ENCODE results near the gene PRPF8. TPM values are rescaled to one million over a fixed set of nuclear protein-coding genes. Genes with fewer than 3 reads are reported as not detected.

The PRPF8 gene
- total and polyA plus RNA-seq, 4 experiments from 2014 or later, result 87.9 to 464 (median 327) TPM

DNA sequence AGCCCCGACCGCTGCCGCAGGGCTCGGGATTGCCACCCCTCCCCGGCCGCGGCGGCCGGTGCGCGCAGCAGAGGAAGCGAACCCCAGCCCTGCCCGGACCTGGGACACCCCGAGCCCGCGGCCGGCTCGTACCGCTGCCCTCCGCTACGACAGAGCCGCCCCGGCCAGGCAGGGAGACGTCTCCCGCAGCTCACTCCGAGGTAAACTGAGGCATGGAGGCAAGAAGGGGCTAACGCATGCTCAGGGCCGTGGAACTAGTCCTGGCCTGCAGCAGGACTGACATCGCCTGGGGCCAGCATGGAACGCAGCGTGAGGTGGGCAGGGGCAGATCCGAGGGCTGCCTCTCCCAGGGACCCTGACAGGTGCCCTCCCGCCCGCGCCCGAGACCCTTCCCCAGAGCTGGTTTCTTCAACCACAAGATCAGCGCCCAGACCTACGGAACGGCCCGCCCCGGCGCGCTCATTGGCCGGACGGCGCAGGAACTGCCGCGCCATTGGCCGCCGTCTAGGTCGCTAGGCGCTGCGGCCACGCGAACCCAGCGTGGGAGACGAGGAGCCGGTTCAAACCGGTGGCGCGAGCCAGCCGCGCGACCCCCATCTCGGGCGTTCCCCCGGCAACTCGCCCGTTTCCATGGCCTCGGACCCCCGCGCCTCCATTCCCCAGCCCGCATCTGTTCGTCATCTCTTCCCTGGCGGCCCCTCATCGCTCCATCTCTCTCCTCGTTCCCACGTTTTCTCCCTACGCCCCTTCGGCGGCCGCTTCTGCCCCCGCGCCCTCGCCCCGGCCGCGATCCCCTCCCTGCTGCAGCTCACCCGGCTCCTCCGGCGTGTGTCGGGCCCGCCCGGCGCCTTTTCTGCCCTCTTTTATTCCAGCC is 56.4 kb downstream of the PRPF8 start, which contains the start of gene SLC43A2:
Gene SLC43A2 (minus strand): TSS at position 853 of the 874 bp plus-strand sequence. CDS start 960 bp downstream, outside the sequence.
- Histone ChIP-seq H3K27me3 (ENCODE audit: insufficient read depth, low read length) (peaks cover 8% of the 10 kb centered on the region), H3K4me1 (ENCODE audit: insufficient read depth, low read length) (peaks cover 22% of the 10 kb centered on the region), H3K4me3 (ENCODE audit: low read length in 2 of 2) (peak within 1 kb of the TSS; percentile 57 to 73), H3K27ac (ENCODE audit: low read depth, low read length) (peak within 1 kb of the TSS; percentile 44), H3K36me3 (ENCODE audit: insufficient read depth, low read length) (no peaks in the 10 kb centered on the region), H3K9me3 (ENCODE audit: control insufficient read depth in 1 of 2, low read length in 2 of 2) (no peaks in the 10 kb centered on the region)
- peaks cover 0 to 6% of the 10 kb centered on the region in 2 donors for H3K36me3 Mint-ChIP-seq
- H3K27ac Mint-ChIP-seq, result peak within 1 kb of the TSS; percentile 75 to 96 (median 86)
- peak within 1 kb of the TSS; percentile 87 to 99 (median 92) for H3K4me3 Mint-ChIP-seq
- H3K9me3 Mint-ChIP-seq, result no peaks in the 10 kb centered on the region
- peak; percentile 61 to 80 (median 71) for DNase-seq
- H3K27me3 Mint-ChIP-seq, result peaks cover 1% of the 10 kb centered on the region in 2 donors
- intact Hi-C loops (cut with micrococcal nuclease), result loop anchor here (1.0 to 5.0 kb wide), 6 partner anchors 21 to 263 kb away; partner anchors contain the start of genes CRK, INPP5K, PITPNA and RILP
- ChIA-PET POLR2A (ENCODE audit: partially characterized antibody) (interaction anchor here (0.8 to 3.3 kb wide), 13 partner anchors 10 to 334 kb away, joined by 3 to 22 read pairs (median 4); partner anchors contain the start of genes CRK, INPP5K, PITPNA and RILP), CTCF (ENCODE audit: partially characterized antibody) (interaction anchor here (1.3 to 4.1 kb wide), 2 partner anchors 10 to 263 kb away, joined by 4 to 21 read pairs; no protein-coding TSS in a partner anchor)
- peaks cover 3 to 27% (median 12%) of the 10 kb centered on the region in 4 donors for H3K4me1 Mint-ChIP-seq

GRCh38 chr17:1627182-1627981 is 57.3 kb downstream of the PRPF8 start:
- intact Hi-C loops (cut with micrococcal nuclease), result loop anchor here (5.0 kb wide), 1 partner anchor 170 kb away; the partner anchor contains the start of gene CRK

DNA sequence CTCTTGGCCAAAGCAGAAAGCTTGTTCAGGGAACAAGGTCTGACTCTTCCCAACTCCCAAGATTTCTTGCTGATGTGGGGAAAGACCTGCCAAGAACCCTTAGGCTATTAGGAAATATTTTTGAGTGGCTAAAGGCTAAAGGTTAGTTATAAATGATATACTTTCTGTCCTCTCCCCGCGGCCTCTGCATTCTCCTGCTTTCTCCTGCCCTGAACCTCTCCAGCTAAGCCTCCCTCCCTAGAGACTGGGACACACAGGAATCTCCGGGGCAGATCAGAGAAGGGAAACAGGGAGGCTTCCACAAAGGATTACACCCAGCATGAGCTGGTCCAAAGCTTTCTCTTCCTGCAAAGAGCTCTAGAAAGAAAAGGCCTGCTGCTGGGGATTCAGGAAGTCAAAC is 58.3 kb downstream of the PRPF8 start:
- CTCF ChIA-PET (ENCODE audit: partially characterized antibody), result interaction anchor here (1.6 kb wide), 1 partner anchor 52 kb away, joined by 4 read pairs; no protein-coding TSS in a partner anchor

More at GRCh38 chr17:1627182-1627981, 57.3 kb downstream of the PRPF8 start:
- Mint-ChIP-seq H3K36me3 (peaks cover 0 to 6% of the 10 kb centered on the region in 2 donors), H3K27ac (peak overlapping the region in 4 of 7 donors; percentile 18 to 68 (median 42)), H3K9me3 (no peaks in the 10 kb centered on the region), H3K4me3 (peak overlapping the region; percentile 78 to 86 (median 80)), H3K4me1 (peaks cover 3 to 27% (median 12%) of the 10 kb centered on the region in 4 donors), H3K27me3 (peaks cover 1% of the 10 kb centered on the region in 2 donors)
- ChIA-PET CTCF (ENCODE audit: partially characterized antibody) (interaction anchor here (4.1 kb wide), 1 partner anchor 262 kb away, joined by 21 read pairs; no protein-coding TSS in a partner anchor), POLR2A (ENCODE audit: partially characterized antibody) (interaction anchor here (0.8 to 3.3 kb wide), 11 partner anchors 11 to 333 kb away, joined by 3 to 22 read pairs (median 4); partner anchors contain the start of genes INPP5K, PITPNA, RILP and WDR81)
- no peak for DNase-seq
- Histone ChIP-seq H3K4me3 (ENCODE audit: low read length in 2 of 2) (peak overlapping the region in 1 of 2 donors; percentile 73), H3K9me3 (ENCODE audit: control insufficient read depth in 1 of 2, low read length in 2 of 2) (no peaks in the 10 kb centered on the region), H3K27me3 (ENCODE audit: insufficient read depth, low read length) (peaks cover 8% of the 10 kb centered on the region), H3K27ac (ENCODE audit: low read depth, low read length) (no peak overlapping the region), H3K4me1 (ENCODE audit: insufficient read depth, low read length) (peaks cover 22% of the 10 kb centered on the region), H3K36me3 (ENCODE audit: insufficient read depth, low read length) (no peaks in the 10 kb centered on the region)

GRCh38 chr17:1625581-1625980 is 59.1 kb downstream of the PRPF8 start:
- ChIA-PET CTCF (ENCODE audit: partially characterized antibody) (interaction anchor here (1.5 to 1.6 kb wide), 2 partner anchors 23 to 52 kb away, joined by 4 to 6 read pairs; partner anchors contain the start of gene RILP), POLR2A (ENCODE audit: partially characterized antibody) (no interaction called here)
- Mint-ChIP-seq H3K4me1 (peaks cover 3 to 27% (median 12%) of the 10 kb centered on the region in 4 donors), H3K4me3 (peak overlapping the region in 1 of 8 donors; percentile 22), H3K36me3 (peaks cover 0 to 6% of the 10 kb centered on the region in 2 donors), H3K27ac (no peak overlapping the region), H3K9me3 (no peaks in the 10 kb centered on the region), H3K27me3 (peaks cover 1% of the 10 kb centered on the region in 2 donors)
- intact Hi-C loops (cut with micrococcal nuclease), result loop anchor here (5.0 kb wide), 1 partner anchor 168 kb away; the partner anchor contains the start of gene CRK
- Histone ChIP-seq H3K4me3 (ENCODE audit: low read length in 2 of 2) (no peak overlapping the region), H3K4me1 (ENCODE audit: insufficient read depth, low read length) (peaks cover 22% of the 10 kb centered on the region), H3K36me3 (ENCODE audit: insufficient read depth, low read length) (no peaks in the 10 kb centered on the region), H3K27ac (ENCODE audit: low read depth, low read length) (no peak overlapping the region), H3K9me3 (ENCODE audit: control insufficient read depth in 1 of 2, low read length in 2 of 2) (no peaks in the 10 kb centered on the region), H3K27me3 (ENCODE audit: insufficient read depth, low read length) (peaks cover 8% of the 10 kb centered on the region)
- no peak for DNase-seq

More for the DNA sequence above, 58.3 kb downstream of the PRPF8 start:
- no peak for DNase-seq
- H3K4me1 Mint-ChIP-seq, result peaks cover 3 to 27% (median 12%) of the 10 kb centered on the region in 4 donors
- Histone ChIP-seq H3K9me3 (ENCODE audit: control insufficient read depth in 1 of 2, low read length in 2 of 2) (no peaks in the 10 kb centered on the region), H3K27me3 (ENCODE audit: insufficient read depth, low read length) (peaks cover 8% of the 10 kb centered on the region), H3K36me3 (ENCODE audit: insufficient read depth, low read length) (no peaks in the 10 kb centered on the region), H3K4me1 (ENCODE audit: insufficient read depth, low read length) (peaks cover 22% of the 10 kb centered on the region), H3K27ac (ENCODE audit: low read depth, low read length) (no peak overlapping the region), H3K4me3 (ENCODE audit: low read length in 2 of 2) (no peak overlapping the region)
- peak overlapping the region in 3 of 7 donors; percentile 64 to 73 (median 68) for H3K27ac Mint-ChIP-seq
- POLR2A ChIA-PET (ENCODE audit: partially characterized antibody), result interaction anchor here (0.6 kb wide), 1 partner anchor 395 kb away, joined by 3 read pairs; no protein-coding TSS in a partner anchor
- H3K27me3 Mint-ChIP-seq, result peaks cover 1% of the 10 kb centered on the region in 2 donors
- peak overlapping the region in 6 of 8 donors; percentile 4 to 86 (median 80) for H3K4me3 Mint-ChIP-seq
- intact Hi-C loops (cut with micrococcal nuclease), result loop anchor here (5.0 kb wide), 1 partner anchor 169 kb away; the partner anchor contains the start of gene CRK
- peaks cover 0 to 6% of the 10 kb centered on the region in 2 donors for H3K36me3 Mint-ChIP-seq
- H3K9me3 Mint-ChIP-seq, result no peaks in the 10 kb centered on the region

DNA sequence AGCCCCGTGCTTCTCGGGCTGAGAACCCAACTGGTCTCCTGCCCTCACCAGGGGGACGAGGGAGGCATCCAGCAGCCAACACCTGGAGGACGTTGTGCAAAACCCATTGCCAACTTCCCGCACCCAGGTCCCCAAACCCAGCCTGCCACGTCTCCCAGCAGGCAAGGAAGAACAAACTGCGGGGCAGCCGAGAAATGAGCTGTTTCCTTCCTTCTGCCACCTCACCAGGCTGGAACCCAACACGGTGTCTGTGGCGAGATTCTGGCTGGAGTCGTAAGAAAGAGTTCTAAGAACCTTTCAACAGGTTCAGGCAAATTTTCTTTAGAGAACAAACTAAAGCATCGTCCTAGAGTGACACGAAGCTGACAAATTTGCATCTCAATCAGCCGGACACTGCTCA is 59.6 kb downstream of the PRPF8 start:
- Mint-ChIP-seq H3K9me3 (no peaks in the 10 kb centered on the region), H3K27ac (no peak overlapping the region), H3K4me3 (no peak overlapping the region), H3K4me1 (peaks cover 1 to 23% (median 8%) of the 10 kb centered on the region in 4 donors), H3K36me3 (peaks cover 0 to 6% of the 10 kb centered on the region in 2 donors), H3K27me3 (peaks cover 0 to 1% of the 10 kb centered on the region in 2 donors)
- Histone ChIP-seq H3K4me3 (ENCODE audit: low read length in 2 of 2) (no peak overlapping the region), H3K27ac (ENCODE audit: low read depth, low read length) (no peak overlapping the region), H3K27me3 (ENCODE audit: insufficient read depth, low read length) (peaks cover 8% of the 10 kb centered on the region), H3K4me1 (ENCODE audit: insufficient read depth, low read length) (peaks cover 21% of the 10 kb centered on the region), H3K9me3 (ENCODE audit: control insufficient read depth in 1 of 2, low read length in 2 of 2) (no peaks in the 10 kb centered on the region), H3K36me3 (ENCODE audit: insufficient read depth, low read length) (no peaks in the 10 kb centered on the region)
- intact Hi-C loops (cut with micrococcal nuclease), result loop anchor here (5.0 kb wide), 1 partner anchor 168 kb away; the partner anchor contains the start of gene CRK
- DNase-seq, result no peak
- CTCF ChIA-PET (ENCODE audit: partially characterized antibody), result interaction anchor here (1.5 to 1.6 kb wide), 2 partner anchors 23 to 51 kb away, joined by 4 to 6 read pairs; partner anchors contain the start of gene RILP
- POLR2A ChIA-PET (ENCODE audit: partially characterized antibody), result no interaction called here

GRCh38 chr17:1624650-1625049 is 60.0 kb downstream of the PRPF8 start:
- Mint-ChIP-seq H3K4me1 (peaks cover 0 to 21% (median 6%) of the 10 kb centered on the region in 4 donors), H3K36me3 (peaks cover 0 to 6% of the 10 kb centered on the region in 2 donors), H3K4me3 (no peak overlapping the region), H3K27me3 (peaks cover 0 to 1% of the 10 kb centered on the region in 2 donors), H3K27ac (no peak overlapping the region), H3K9me3 (no peaks in the 10 kb centered on the region)
- no peak overlapping the region for H3K27ac ChIP-seq (ENCODE audit: low read depth, low read length)
- H3K4me1 ChIP-seq (ENCODE audit: insufficient read depth, low read length), result peaks cover 17% of the 10 kb centered on the region
- H3K4me3 ChIP-seq (ENCODE audit: low read length in 2 of 2), result no peak overlapping the region
- CTCF ChIA-PET (ENCODE audit: partially characterized antibody), result interaction anchor here (1.5 kb wide), 1 partner anchor 24 kb away, joined by 6 read pairs; the partner anchor contains the start of gene RILP
- H3K36me3 ChIP-seq (ENCODE audit: insufficient read depth, low read length), result no peaks in the 10 kb centered on the region
- POLR2A ChIA-PET (ENCODE audit: partially characterized antibody), result no interaction called here
- H3K9me3 ChIP-seq (ENCODE audit: control insufficient read depth in 1 of 2, low read length in 2 of 2), result no peaks in the 10 kb centered on the region
- no peak for DNase-seq
- intact Hi-C loops (cut with micrococcal nuclease), result loop anchor here (5.0 kb wide), 1 partner anchor 167 kb away; the partner anchor contains the start of gene CRK
- peaks cover 8% of the 10 kb centered on the region for H3K27me3 ChIP-seq (ENCODE audit: insufficient read depth, low read length)
